Activated CD4-positive, CD25-positive, alpha-beta regulatory T cell treated with anti-CD3 and anti-CD28 coated beads, Interleukin-2, amount 50 U/mL, for 72 hours (primary cell): ENCODE data around the gene CPNE5.
A peak's percentile ranks its signal among the peaks of the same experiment; 100 is the strongest.

Source experiments
- DNase-seq: peaks from one replicate; pipeline ENCODE4 v3.0.0; 2021

CPNE5 gene

DNA sequence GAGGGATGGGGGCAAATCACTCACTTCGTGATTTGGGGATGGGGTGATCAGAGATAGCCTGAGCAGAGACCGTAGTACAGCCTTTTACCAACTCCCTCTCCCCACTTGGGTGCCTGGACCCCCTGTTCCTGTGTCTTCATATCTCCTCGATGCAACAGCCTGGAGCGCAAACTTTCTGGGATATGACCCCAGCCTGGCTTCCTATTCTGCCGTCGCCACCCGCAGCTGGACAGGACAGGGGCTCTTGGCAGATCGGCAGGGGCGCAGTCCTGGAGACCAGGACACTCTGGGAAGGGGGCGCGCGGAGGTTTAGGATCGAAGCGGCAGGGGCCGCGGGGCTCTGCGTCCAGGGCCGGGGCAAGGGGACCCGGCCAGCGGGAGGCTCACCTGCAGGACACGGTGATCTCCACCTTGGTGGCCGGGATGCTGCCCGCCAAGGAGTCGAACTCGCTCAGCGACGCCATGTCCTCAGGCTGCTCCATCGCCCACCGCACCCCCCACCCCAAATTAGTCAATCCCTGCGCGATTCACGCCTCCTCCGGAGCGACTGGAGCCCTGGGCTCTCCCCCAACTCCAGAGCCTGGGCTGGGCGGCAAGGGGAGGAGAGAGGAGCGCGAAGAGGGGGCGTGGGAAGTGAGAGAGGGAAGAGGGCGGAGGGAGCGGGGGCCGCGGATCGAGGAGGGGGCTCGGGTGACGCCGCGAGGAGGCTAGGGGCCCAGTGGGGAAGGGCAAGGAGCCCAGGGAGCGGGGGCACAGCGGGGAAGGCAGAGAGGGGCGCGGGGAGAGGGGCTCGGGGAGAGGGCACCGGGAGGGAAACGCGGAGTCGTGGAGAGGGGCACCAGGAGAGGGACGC, at the start of gene CPNE5:
TSS of gene CPNE5 (minus strand) at position 549 of the 853 bp plus-strand sequence. CDS start at position 482, 67 bp downstream.
- DNase-seq = no peak

- DNase-seq = no peak
Measured at GRCh38 chr6:36888115-36888643, 48.9 kb upstream of the CPNE5 start.

DNA sequence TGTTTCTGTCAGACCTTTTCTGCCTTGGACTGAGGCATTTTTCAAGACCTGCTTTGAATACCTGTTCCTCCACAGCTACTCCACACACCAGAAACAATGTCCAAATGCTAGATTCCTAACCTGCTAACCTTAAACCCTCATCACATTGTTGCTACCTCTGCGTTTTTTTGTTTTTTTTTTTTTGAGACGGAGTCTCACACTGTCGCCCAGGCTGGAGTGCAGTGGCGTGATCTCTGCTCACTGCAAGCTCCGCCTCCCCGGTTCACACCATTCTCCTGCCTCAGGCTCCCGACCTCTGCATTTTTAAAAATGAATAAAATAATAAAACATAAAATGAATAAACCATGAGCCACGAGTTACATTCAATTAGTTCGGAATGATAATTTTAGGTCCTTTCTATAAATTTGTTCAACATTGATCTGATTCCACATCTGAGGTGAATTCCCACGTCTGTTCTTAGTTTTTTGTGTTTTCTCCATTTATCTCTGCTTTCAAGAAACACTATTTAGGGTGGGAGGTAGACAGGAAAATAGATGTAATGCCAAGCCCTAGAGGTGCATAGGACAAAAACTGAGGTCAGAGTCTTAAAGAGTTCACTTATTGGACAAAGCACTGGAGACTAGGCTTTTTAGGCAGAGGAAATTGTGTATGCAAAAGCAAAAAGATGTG, 47.8 kb upstream of the CPNE5 start:
- no peak for DNase-seq

GRCh38 chr6:36885461-36886401, 46.5 kb upstream of the CPNE5 start, which contains the start of gene C6orf89:
Gene C6orf89, plus strand, starts transcription at chr6:36885952. Its CDS starts 13,493 bp downstream, at chr6:36899445.
- DNase-seq = peak; percentile 95

- DNase-seq = no peak
Measured at GRCh38 chr6:36884610-36885009, 45.4 kb upstream of the CPNE5 start.

DNA sequence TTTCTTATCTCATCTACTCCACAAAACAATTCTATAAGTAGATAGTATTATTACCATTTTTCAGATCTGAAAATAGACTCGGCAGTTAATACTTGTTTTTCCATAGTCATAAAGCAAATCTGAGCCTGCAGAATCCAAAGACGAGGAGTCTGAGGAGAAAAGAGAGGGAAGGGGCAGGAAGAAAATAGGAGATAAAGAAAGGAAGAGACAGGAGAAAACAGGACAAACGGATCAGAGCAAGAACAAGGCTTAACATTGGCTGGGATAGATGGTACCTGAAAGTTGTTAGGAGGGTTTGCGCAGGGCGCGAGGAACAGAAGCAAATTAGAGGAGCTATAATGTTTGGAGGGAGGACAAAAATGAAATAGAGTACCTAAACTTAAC, 36.0 kb upstream of the CPNE5 start:
- no peak for DNase-seq

DNA sequence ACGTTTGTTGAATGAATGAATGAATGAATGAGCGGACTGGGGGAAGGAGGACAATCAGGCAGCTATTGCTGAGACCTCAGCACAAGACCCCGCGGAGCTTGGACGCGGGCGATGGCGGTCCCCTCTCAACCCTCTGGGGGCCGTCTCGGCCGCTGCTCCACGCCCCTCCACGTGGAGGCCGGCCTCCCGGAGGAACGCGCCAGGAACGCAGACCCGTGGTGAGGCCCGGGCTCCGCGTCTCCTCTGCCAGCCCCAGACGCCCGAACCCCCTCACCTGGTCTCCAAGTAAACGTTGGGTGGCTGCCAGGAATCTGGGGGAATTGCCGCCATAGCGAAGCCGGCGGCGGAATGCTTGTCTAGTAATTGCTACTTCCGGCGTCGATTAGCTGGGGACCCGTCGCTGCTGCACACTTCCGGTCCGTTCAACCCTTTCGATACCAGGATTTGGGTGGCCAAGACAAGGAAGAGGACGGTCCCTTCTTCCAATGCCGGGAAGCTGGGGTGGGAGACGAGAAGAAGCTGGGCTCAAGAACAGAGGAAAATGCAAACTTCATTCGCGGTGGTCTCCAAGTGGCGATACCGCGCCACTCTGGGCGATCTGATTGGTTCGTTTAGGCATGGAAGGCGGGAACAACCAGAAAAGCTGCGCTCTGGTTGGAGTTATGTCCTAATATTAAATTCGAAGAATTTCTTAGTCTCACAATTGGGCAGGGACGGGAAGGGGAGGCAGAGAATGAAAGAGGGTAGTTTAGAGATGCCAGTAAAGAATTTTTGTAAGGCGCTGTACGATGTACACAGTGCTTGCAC, 35.4 kb upstream of the CPNE5 start, which contains the start of gene PPIL1:
TSS of gene PPIL1 (minus strand) at position 361 of the 807 bp plus-strand sequence. CDS start at position 330, 31 bp downstream.
- DNase-seq = peak; percentile 81

GRCh38 chr6:36873612-36874442, 34.6 kb upstream of the CPNE5 start:
- DNase-seq = no peak

DNA sequence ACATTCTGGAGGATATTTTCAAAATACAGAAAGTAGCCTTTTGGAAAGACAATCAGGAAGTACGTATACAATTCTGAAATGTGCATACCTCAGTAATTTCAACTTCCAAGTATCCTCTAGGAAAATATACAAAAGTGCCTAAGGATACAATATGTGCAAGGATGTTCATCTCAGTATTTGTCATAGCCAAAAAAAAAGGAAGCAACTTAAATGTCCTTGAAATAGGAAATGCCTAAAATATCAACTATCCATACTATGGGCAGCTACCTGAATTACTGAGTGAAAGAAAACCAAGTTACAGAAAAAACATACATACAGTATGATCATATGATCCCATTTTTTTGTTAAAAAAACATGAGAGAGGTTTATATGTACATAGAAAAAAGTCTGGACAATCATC, 33.9 kb upstream of the CPNE5 start:
- DNase-seq = no peak

DNA sequence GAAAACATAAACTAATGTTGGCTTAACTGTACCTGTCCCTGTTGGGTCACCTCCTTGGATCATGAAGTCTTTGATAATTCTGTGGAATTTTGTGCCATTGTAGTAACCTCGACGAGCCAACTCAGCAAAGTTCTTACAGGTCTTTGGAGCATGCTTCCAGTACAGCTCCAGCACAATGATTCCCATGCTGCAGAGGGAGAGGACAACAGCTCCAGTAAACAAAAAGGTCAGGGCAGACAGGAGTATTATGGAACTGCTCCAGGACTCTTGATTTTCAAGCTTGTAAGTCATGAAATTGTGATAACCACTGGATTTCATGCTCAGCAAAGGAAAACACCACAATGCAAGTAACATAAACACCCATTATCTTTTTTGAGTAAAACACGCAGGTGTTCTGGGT, 32.4 kb upstream of the CPNE5 start:
- DNase-seq = no peak

DNA sequence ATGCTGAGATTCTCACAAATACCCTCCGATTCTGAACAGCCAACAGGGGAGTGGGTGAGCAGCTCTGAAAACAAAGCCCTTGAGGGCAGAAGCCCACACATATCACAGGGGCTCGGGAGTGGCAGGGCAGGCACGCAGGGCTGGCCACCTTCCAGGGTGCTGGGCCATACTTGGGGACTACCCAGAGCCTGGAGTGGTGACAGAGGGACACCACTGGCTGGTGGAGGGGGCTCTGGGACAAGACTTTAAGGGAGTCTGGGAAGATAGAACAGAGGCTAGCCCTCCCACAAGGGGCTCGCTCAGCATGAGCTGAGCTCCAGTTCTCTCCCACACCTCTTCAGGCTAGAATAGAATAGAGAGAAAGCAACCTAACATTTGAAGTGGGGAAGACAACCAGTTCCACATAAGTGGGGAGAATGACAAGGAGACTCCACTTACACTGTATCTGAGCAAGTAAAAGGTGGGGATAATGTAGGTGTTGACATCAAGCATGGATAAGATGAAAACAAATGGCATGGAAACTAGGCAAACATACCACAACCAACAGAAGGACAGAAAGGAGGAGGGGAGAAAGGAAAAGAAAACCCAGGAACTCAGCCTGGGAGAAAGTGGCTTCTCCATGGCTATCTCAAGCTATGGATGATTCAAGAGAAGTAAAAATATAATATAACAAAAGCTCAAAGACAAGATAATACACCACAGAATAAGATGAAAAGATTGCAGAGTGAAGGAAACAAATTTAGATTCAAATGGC, 28.4 kb upstream of the CPNE5 start:
- no peak for DNase-seq

GRCh38 chr6:36865835-36866234, 26.6 kb upstream of the CPNE5 start:
- DNase-seq = no peak

DNA sequence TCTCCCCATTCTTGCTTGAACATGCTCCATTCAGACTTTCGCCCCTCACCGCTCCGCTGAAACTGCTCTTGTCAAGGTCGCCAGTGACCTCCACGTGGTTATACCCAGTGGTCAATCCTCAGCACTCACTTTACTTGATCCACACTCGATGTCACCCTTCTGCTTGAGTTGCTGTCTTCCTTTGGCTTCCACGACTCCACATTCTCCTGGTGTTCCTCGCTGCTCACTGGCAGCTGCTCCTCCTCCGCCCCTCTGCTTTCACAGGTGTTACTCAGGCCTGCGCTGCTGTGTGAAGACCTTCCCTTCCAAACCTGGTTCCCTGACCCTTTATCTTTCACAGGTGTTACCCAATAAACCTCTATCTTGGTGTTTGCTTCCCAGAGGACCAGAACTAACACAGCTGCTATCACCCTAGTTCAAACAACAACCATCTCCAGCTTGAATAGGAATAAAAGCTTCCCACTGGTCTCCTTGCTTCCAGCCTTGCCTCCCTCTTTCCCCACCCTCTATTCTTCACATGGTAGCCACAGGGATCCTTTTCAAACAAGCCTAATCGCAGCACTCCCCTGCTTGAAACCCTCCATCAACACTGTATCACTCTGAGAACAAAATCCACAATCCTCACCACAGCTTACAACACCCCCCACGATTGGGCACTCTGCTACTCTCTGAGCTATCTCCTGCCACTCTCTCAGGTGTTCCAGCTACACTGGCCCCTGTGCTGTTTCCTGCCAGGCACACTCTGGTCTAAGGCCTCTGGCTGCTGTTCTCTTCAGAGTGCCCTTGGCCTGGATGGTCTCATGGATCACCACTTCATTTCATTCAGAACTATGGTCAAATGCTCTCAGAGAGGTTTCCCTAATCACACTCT, 24.7 kb upstream of the CPNE5 start:
- DNase-seq = no peak

DNA sequence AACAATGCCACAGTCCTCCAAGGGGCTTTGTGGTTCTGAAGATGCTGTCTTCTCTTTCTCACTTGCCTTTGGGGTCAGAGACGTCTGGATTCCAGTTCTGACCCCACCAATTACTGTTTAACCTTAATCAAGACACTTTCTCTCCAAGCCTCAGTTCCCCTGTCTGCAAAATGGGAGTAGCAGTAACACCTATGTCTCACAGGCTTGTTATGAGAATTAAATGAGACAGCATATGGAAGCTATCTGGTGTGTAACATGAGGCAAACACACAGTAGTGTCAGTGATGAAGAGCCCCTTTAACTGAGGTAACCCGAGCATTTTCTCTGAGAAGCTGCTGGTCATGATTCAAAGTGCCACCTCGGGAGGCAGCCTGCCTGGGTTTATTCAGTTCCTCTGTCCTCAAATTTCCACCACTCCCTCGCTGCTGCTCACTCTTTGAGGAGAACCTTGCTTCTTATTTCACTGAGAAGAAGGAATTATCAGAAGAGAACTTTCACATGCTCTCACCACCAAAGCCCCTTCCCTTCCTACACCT, 23.7 kb upstream of the CPNE5 start:
- DNase-seq = no peak

DNA sequence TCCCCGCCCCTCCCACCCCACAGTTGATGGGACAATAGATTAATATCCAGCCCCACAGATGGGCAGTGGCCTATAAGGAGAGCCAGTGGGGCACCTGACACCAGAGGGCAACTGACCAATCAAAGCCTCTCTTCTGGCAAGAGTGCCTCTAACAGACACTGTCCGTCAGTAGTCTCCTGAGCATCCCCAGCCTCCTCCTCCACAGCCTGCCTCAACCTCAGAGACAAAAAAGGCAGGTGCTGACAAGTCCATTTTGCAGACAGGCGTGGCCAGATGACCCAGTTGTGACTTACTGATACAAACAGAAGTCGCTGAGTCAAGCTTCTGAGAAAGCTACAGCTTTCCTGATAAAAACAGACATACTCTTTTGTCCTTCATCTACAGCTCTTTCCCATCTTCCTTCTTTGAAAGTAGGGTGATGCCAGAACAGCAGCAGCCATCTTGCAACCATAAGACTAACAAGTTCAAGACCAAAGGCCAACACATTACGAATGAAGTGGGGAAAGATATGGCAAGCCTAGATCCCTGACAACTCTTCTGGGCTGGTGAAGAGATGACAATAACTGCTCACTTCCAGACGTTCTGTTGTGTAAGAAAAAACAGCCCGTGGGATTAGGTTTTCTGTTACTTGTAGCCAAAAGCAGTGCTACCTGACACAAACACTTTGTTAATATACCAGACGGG, 23.1 kb upstream of the CPNE5 start:
- DNase-seq = no peak

- no peak for DNase-seq
Measured at GRCh38 chr6:36860126-36860525, 20.9 kb upstream of the CPNE5 start.

- DNase-seq = no peak
Measured at GRCh38 chr6:36858407-36858981, 19.2 kb upstream of the CPNE5 start.

DNA sequence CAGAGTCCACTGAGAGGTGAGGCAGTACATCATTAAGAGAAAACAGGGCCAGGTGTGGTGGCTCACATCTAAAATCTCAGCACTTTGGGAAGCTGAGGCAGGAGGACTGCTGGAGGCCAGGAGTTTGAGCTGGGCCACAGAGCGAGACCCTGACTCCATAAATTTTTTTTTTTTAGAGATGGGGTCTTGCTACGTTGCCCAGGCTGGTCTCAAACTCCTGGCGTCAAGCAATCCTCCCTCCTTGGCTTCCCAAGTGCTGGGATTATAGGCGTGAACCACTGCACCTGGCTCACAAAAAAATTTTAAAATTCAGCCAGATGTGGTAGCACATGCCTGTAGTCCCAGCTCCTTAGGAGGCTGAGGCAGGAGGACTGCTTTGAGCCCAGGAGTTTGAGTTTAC, 18.1 kb upstream of the CPNE5 start:
- no peak for DNase-seq
